Transverse colon (tissue), 4 donors: ENCODE measurements around the gene ZGLP1. TPM values are rescaled to one million over a fixed set of nuclear protein-coding genes. Genes with fewer than 3 reads are reported as not detected.

Source experiments
- DNase-seq: peaks from one replicate; pipeline ENCODE4 v3.0.0-alpha.2; 2019
- H3K27ac ChIP-seq, 4 donors: fragments of 200-600 bp; sonication (generic); 2 replicates each; pipeline ENCODE4 v1.5.1; 2016 to 2018; ENCODE audit warnings: inconsistent platforms in 4 of 4
- H3K27me3 ChIP-seq: fragments of 200-600 bp; sonication (generic); 2 replicates; pipeline ENCODE4 v1.5.1; 2017; ENCODE audit warnings: inconsistent platforms
- H3K36me3 ChIP-seq, 4 donors: fragments of 200-600 bp; sonication (generic); 2 replicates each; pipeline ENCODE4 v1.5.1; 2017 to 2019; ENCODE audit warnings: inconsistent platforms in 4 of 4
- H3K4me1 ChIP-seq, 4 donors: fragments of 200-600 bp; sonication (generic); 2 replicates each; pipeline ENCODE4 v1.5.1; 2017 to 2020; ENCODE audit warnings: inconsistent platforms in 4 of 4
- H3K4me3 ChIP-seq, 4 donors: fragments of 200-600 bp; sonication (generic); 1 replicate in 1 of 4; 2 replicates in 3 of 4; pipeline versions ENCODE4 v1.5.1 to v1.6.1; 2017 to 2019; ENCODE audit warnings: inconsistent platforms in 4 of 4
- H3K9me3 ChIP-seq, 2 donors: fragments of 200-600 bp; sonication (generic); 2 replicates each; pipeline ENCODE4 v1.5.1; 2017 to 2019; ENCODE audit warnings: inconsistent platforms in 2 of 2
- EP300 ChIP-seq: sonication (generic); formaldehyde crosslinking; IDR thresholded peaks from one replicate; pipeline ENCODE4 v1.6.1; 2017; ENCODE audit warnings: antibody characterized with exemption, low read depth
- POLR2A ChIP-seq: fragments of 450-650 bp; IDR thresholded peaks from one replicate; pipeline ENCODE4 v1.6.1; 2016; ENCODE audit warnings: antibody characterized with exemption, mild to moderate bottlenecking, moderate library complexity
- POLR2AphosphoS5 ChIP-seq, 3 donors: sonication (generic); formaldehyde crosslinking; IDR thresholded peaks; one replicate each; pipeline ENCODE4 v1.6.1; 2016; ENCODE audit warnings: antibody characterized with exemption in 3 of 3
- WGBS, 2 donors: methylation state at CpG; one replicate each; pipeline ENCODE4 v1.1.5; 2018; ENCODE audit warnings: low coverage in 1 of 2; 5-methylcytosine and 5-hydroxymethylcytosine counted together
- in situ Hi-C, 4 donors: fragments of 200-750 bp; cut with MboI; loops; one replicate each; pipeline versions ENCODE4 v1.15.0 to v1.15.1; 2017; ENCODE audit warnings: low sequenced_read_pairs in 3 of 4, low pct_ligation_motif_present in 1 of 4, low pct_unique_long_range_greater_than_20kb in 1 of 4
- intact Hi-C: fragments of 100-400 bp; cut with DNase I; formaldehyde crosslinking; loops from one replicate; pipeline ENCODE4 v1.15.1; 2023; ENCODE audit warnings: low total_unique reads
- total RNA-seq, 4 donors: library from RNA; depleted of rRNA; stranded (reverse); fragments of >200 nt; gene quantifications; one replicate each; pipeline ENCODE4 v1.1.0, GENCODE V29; 2016
- TF ChIP-seq, protein P1 (sequence below), 5 experiments: fragments of 200-600 bp in 3 of 5; fragments of 450-650 bp in 2 of 5; sonication (generic) in 3 of 5; IDR thresholded peaks; 1 replicate in 2 of 5; 2 replicates in 3 of 5; pipeline ENCODE4 v1.5.1; 2016 to 2017; ENCODE audit warnings: antibody characterized with exemption in 5 of 5, inconsistent platforms in 3 of 5, mild to moderate bottlenecking in 2 of 5, moderate library complexity in 1 of 5

Gene ZGLP1
- total RNA-seq, 4 donors from 2014 or later: 1.9 to 8.2 (median 3.8) TPM

DNA sequence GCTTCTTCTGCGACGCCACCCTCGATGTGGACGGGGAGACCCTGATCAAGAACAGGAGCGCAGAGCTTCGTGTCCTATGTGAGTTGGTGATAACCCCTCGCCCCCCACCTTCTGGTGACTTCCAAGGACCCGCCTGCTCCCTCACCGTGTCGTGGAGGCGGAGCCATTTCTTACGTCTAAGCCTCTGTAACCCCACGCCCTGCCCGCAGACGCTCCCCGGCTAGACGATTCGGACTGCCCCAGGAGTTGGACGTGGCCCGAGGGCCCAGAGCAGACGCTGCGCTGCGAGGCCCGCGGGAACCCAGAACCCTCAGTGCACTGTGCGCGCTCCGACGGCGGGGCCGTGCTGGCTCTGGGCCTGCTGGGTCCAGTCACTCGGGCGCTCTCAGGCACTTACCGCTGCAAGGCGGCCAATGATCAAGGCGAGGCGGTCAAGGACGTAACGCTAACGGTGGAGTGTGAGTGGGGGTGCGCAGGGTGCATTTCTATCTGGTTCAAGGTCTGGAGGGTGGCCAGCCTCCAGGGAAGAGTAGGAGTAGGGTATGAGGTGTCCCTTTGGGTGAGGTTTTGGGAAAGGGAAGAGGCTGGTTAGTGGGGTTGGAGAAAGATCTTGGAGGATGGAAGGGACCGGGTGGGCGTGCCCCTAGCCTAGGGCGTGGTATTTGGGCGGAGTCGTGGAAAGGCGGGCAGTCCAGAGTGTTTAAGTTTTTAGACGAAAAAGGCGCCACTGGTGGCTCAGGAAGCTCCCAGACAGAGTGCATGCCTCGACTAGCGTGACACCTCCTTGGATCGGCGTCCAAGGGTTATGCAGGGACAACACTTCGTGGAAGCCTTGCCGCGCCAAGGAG lies 16.6 kb downstream of the ZGLP1 start:
- TF ChIP-seq POLR2A (no peak), POLR2AphosphoS5 (IDR thresholded peaks at IDR 0.05) (no peak)
- Histone ChIP-seq H3K9me3 (no peaks in the 10 kb centered on the region), H3K4me1 (peaks cover 47 to 68% (median 65%) of the 10 kb centered on the region in 4 donors), H3K27me3 (peaks cover 97% of the 10 kb centered on the region), H3K36me3 (no peaks in the 10 kb centered on the region), H3K27ac (no peak overlapping the region), H3K4me3 (peak overlapping the region in 2 of 4 donors; percentile 36 to 41)
- in situ Hi-C loops: no loop called here
- peak; percentile 14 for DNase-seq
- intact Hi-C loops: no loop called here
- WGBS, 2 donors: 23% methylated on average over 53 of the region's 56 CpGs; no CpG with 5 or more reads in 1 of the 2 donors

DNA sequence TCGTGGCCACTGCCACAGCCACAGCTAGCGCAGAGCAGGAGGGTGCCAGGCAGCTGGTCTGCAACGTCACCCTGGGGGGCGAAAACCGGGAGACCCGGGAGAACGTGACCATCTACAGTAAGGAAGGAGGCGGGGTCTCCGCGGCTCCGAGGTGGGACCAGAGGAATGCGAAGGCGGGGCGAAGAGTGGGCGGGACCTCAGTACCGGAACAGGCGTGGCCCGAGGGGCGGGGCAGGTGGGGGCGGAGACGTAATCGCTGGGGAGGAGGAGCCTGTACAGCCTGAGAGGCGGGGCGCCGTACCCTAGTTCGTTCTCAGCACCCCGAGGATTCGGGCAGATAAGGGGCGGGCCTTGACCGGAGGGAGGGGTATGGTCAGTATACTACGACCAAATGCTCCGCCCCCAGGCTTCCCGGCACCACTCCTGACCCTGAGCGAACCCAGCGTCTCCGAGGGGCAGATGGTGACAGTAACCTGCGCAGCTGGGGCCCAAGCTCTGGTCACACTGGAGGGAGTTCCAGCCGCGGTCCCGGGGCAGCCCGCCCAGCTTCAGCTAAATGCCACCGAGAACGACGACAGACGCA lies 17.3 kb downstream of the ZGLP1 start:
- in situ Hi-C loops (no loop called here), intact Hi-C loops (no loop called here)
- Histone ChIP-seq H3K27me3 (peaks cover 99% of the 10 kb centered on the region), H3K4me3 (peak overlapping the region in 2 of 4 donors; percentile 36 to 41), H3K36me3 (no peaks in the 10 kb centered on the region), H3K4me1 (peaks cover 47 to 73% (median 67%) of the 10 kb centered on the region in 4 donors), H3K9me3 (no peaks in the 10 kb centered on the region), H3K27ac (no peak overlapping the region)
- 1% methylated on average over 30 of the region's 45 CpGs; no CpG with 5 or more reads in 1 of the 2 donors for WGBS, 2 donors
- TF ChIP-seq EP300 (no peak), POLR2A (no peak), POLR2AphosphoS5 (IDR thresholded peaks at IDR 0.05) (no peak)
- TF ChIP-seq, protein P1, sequence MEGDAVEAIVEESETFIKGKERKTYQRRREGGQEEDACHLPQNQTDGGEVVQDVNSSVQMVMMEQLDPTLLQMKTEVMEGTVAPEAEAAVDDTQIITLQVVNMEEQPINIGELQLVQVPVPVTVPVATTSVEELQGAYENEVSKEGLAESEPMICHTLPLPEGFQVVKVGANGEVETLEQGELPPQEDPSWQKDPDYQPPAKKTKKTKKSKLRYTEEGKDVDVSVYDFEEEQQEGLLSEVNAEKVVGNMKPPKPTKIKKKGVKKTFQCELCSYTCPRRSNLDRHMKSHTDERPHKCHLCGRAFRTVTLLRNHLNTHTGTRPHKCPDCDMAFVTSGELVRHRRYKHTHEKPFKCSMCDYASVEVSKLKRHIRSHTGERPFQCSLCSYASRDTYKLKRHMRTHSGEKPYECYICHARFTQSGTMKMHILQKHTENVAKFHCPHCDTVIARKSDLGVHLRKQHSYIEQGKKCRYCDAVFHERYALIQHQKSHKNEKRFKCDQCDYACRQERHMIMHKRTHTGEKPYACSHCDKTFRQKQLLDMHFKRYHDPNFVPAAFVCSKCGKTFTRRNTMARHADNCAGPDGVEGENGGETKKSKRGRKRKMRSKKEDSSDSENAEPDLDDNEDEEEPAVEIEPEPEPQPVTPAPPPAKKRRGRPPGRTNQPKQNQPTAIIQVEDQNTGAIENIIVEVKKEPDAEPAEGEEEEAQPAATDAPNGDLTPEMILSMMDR (IDR thresholded peaks at IDR 0.05): no peak
- peak; percentile 91 for DNase-seq

DNA sequence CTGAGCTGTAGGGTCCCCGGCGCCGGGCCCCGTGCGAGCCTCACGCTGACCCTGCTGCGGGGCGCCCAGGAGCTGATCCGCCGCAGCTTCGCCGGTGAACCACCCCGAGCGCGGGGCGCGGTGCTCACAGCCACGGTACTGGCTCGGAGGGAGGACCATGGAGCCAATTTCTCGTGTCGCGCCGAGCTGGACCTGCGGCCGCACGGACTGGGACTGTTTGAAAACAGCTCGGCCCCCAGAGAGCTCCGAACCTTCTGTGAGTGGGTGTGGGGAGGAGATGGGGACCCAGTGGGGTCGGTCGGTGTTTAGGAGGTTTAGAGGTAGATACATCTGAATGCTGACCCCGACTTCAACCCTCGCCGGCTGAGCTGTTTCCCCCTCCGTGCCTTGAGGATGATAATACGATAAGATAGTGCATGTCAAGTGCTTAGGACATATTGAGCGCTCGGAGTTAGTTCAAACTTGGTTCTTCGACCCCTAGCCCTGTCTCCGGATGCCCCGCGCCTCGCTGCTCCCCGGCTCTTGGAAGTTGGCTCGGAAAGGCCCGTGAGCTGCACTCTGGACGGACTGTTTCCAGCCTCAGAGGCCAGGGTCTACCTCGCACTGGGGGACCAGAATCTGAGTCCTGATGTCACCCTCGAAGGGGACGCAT lies 17.9 kb downstream of the ZGLP1 start:
- WGBS, 2 donors: 3 to 10% methylated on average over 11 to 41 of the region's 49 CpGs
- no peaks in the 10 kb centered on the region for H3K9me3 ChIP-seq
- no peak for DNase-seq
- H3K4me1 ChIP-seq: peaks cover 47 to 80% (median 73%) of the 10 kb centered on the region in 4 donors
- TF ChIP-seq POLR2AphosphoS5 (IDR thresholded peaks at IDR 0.05): no peak
- no peak for TF ChIP-seq POLR2A
- no peak for TF ChIP-seq EP300
- TF ChIP-seq, protein P1 (IDR thresholded peaks at IDR 0.05): no peak
- H3K27ac ChIP-seq: peak overlapping the region in 2 of 4 donors; percentile 11 to 18
- intact Hi-C loops (no loop called here), in situ Hi-C loops (no loop called here)
- H3K27me3 ChIP-seq: peaks cover 100% of the 10 kb centered on the region
- H3K4me3 ChIP-seq: peak overlapping the region; percentile 2 to 41 (median 22)
- no peaks in the 10 kb centered on the region for H3K36me3 ChIP-seq

DNA sequence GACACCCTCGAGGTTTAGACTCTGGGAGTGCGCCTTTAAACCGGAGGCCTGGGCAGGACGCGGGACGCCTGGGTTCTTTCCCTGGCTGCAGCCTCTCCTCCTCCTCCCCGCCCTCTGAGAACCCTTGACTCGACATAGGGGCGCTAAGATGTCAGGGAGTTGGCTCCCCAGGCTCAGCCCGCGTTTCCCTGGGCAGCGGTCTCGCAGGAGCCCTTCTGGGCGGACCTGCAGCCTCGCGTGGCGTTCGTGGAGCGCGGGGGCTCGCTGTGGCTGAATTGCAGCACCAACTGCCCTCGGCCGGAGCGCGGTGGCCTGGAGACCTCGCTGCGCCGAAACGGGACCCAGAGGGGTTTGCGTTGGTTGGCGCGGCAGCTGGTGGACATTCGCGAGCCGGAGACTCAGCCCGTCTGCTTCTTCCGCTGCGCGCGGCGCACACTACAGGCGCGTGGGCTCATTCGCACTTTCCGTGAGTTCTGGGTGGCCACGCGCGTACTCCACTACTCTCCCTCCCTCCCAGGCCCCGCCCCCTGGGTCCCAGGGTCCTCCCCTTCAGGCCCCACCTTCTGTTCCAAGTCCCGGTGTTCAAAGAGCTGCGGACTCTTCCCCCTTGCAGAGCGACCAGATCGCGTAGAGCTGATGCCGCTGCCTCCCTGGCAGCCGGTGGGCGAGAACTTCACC lies 18.6 kb downstream of the ZGLP1 start:
- peak overlapping the region in 2 of 4 donors; percentile 11 to 18 for H3K27ac ChIP-seq

More for the DNA sequence above, 18.6 kb downstream of the ZGLP1 start:
- peak; percentile 76 for DNase-seq
- peaks cover 95% of the 10 kb centered on the region for H3K27me3 ChIP-seq
- peaks cover 45 to 75% (median 71%) of the 10 kb centered on the region in 4 donors for H3K4me1 ChIP-seq
- intact Hi-C loops: no loop called here
- peak overlapping the region; percentile 2 to 41 (median 22) for H3K4me3 ChIP-seq
- H3K9me3 ChIP-seq: no peaks in the 10 kb centered on the region
- in situ Hi-C loops: no loop called here
- no peaks in the 10 kb centered on the region for H3K36me3 ChIP-seq
- WGBS, 2 donors: 0% methylated on average over 32 of the region's 57 CpGs; no CpG with 5 or more reads in 1 of the 2 donors
- TF ChIP-seq, protein P1 (IDR thresholded peaks at IDR 0.05): no peak
- TF ChIP-seq POLR2AphosphoS5 (IDR thresholded peaks at IDR 0.05) (peak in 1 of 3 donors; percentile 13), EP300 (no peak), POLR2A (no peak)
